AG10803 (cell line): ENCODE data around the gene RENBP.
A peak's percentile ranks its signal among the peaks of the same experiment; 100 is the strongest.

Source experiments
- DNase-seq: peaks from one replicate; pipeline ENCODE4 v3.0.0; 2010; ENCODE audit warnings: low read depth
- H3K4me3 ChIP-seq: 2 replicates; pipeline ENCODE4 v1.5.1; 2011; ENCODE audit warnings: mild to moderate bottlenecking, low read length, control low read depth
- CTCF ChIP-seq: conservative IDR thresholded peaks from 2 replicates; pipeline ENCODE4 v1.5.1; 2011; ENCODE audit warnings: mild to moderate bottlenecking, low read length, control low read depth, inconsistent platforms

Gene RENBP

GRCh38 chrX:153937056-153937455 is 7.4 kb downstream of the RENBP start:
- DNase-seq, result no peak
- no peak overlapping the region for H3K4me3 ChIP-seq
- TF ChIP-seq CTCF, result no peak

- TF ChIP-seq CTCF, result no peak
- DNase-seq, result no peak
Measured at GRCh38 chrX:153935326-153935851, 9.1 kb downstream of the RENBP start.

GRCh38 chrX:153934762-153935325 is 9.6 kb downstream of the RENBP start, which contains the start of gene NAA10:
Gene NAA10 (minus strand): TSS chrX:153935037. CDS start chrX:153934904, 133 bp downstream.
- no peak for TF ChIP-seq CTCF
- DNase-seq, result peak; percentile 59

More at GRCh38 chrX:153935326-153935851, 9.1 kb downstream of the RENBP start:
- H3K4me3 ChIP-seq, result peak overlapping the region; percentile 48

GRCh38 chrX:153934148-153934761 is 10.2 kb downstream of the RENBP start:
- TF ChIP-seq CTCF, result no peak
- H3K4me3 ChIP-seq, result peak overlapping the region; percentile 71
- no peak for DNase-seq

More at GRCh38 chrX:153934762-153935325, 9.6 kb downstream of the RENBP start, which contains the start of gene NAA10:
- H3K4me3 ChIP-seq, result peak within 1 kb of the TSS; percentile 71

GRCh38 chrX:153933748-153934147 is 10.7 kb downstream of the RENBP start:
- peak overlapping the region; percentile 71 for H3K4me3 ChIP-seq
- TF ChIP-seq CTCF, result no peak
- peak; percentile 52 for DNase-seq

- TF ChIP-seq CTCF, result no peak
- H3K4me3 ChIP-seq, result no peak overlapping the region
- DNase-seq, result no peak
Measured at GRCh38 chrX:153932220-153932915, 12.1 kb downstream of the RENBP start.
